Immature natural killer cell (primary cell): Measurements from ENCODE around the gene AHCTF1. TPM values are rescaled to one million over a fixed set of nuclear protein-coding genes. Genes with fewer than 3 reads are reported as not detected.
"Not testable (repeated sequence)": the region's sequence is repeated elsewhere in the genome, so short reads cannot be mapped to it uniquely, and the experiment has no call there.

Experiments used
- DNase-seq, 3 donors: peaks; one replicate each; pipeline ENCODE4 v3.0.0; 2022; ENCODE audit warnings: mixed read lengths in 1 of 3
- H3K27ac Mint-ChIP-seq, 6 donors: one replicate each; pipeline ENCODE4 v1.8.0; 2020; ENCODE audit warnings: mixed read lengths in 6 of 6, mild to moderate bottlenecking in 5 of 6, inconsistent platforms in 4 of 6, moderate library complexity in 3 of 6
- H3K27me3 Mint-ChIP-seq, 3 donors: one replicate each; pipeline ENCODE4 v1.8.0; 2020 to 2021; ENCODE audit warnings: low read depth in 3 of 3, mild to moderate bottlenecking in 3 of 3, mixed read lengths in 3 of 3, moderate library complexity in 3 of 3, inconsistent platforms in 1 of 3
- H3K36me3 Mint-ChIP-seq, 3 donors: one replicate each; pipeline ENCODE4 v1.8.0; 2020; ENCODE audit warnings: mixed read lengths in 3 of 3, inconsistent platforms in 2 of 3, mild to moderate bottlenecking in 2 of 3
- H3K4me1 Mint-ChIP-seq, 2 donors: one replicate each; pipeline ENCODE4 v1.8.0; 2020; ENCODE audit warnings: inconsistent platforms in 2 of 2, mild to moderate bottlenecking in 2 of 2, mixed read lengths in 2 of 2, moderate library complexity in 1 of 2
- H3K4me3 Mint-ChIP-seq, 5 donors: one replicate each; pipeline ENCODE4 v1.8.0; 2020; ENCODE audit warnings: mild to moderate bottlenecking in 5 of 5, mixed read lengths in 5 of 5, inconsistent platforms in 3 of 5, moderate library complexity in 3 of 5
- H3K9me3 Mint-ChIP-seq, 6 donors: one replicate each; pipeline ENCODE4 v1.8.0; 2020; ENCODE audit warnings: mild to moderate bottlenecking in 6 of 6, mixed read lengths in 6 of 6, inconsistent platforms in 4 of 6, moderate library complexity in 3 of 6
- polyA plus RNA-seq, 3 donors: library from polyadenylated mRNA; unstranded; fragments of 300-500 nt; fragmentation: Illumina TruSeq; gene quantifications; one replicate each; pipeline ENCODE4 v1.2.3, GENCODE V29; 2021

The AHCTF1 gene
- polyA plus RNA-seq, 3 donors from 2014 or later = 7.1 to 15.4 (median 7.4) TPM

GRCh38 chr1:246897302-246897701 lies 34.4 kb downstream of the AHCTF1 start:
- Mint-ChIP-seq H3K27me3 (no peaks in the 10 kb centered on the region), H3K4me3 (no peak overlapping the region), H3K9me3 (no peaks in the 10 kb centered on the region), H3K36me3 (peaks cover 43 to 63% (median 49%) of the 10 kb centered on the region in 3 donors), H3K27ac (no peak overlapping the region), H3K4me1 (no peaks in the 10 kb centered on the region)
- no peak for DNase-seq

GRCh38 chr1:246893191-246893939 lies 38.4 kb downstream of the AHCTF1 start:
- Mint-ChIP-seq H3K9me3 (no peaks in the 10 kb centered on the region), H3K27ac (no peak overlapping the region), H3K4me1 (peaks cover 6 to 21% of the 10 kb centered on the region in 2 donors), H3K27me3 (no peaks in the 10 kb centered on the region), H3K4me3 (no peak overlapping the region), H3K36me3 (peaks cover 39 to 61% (median 44%) of the 10 kb centered on the region in 3 donors)
- no peak for DNase-seq

- DNase-seq = no peak
- Mint-ChIP-seq H3K36me3 (peaks cover 43 to 58% (median 45%) of the 10 kb centered on the region in 3 donors), H3K9me3 (no peaks in the 10 kb centered on the region), H3K27me3 (no peaks in the 10 kb centered on the region), H3K4me3 (no peak overlapping the region), H3K4me1 (peaks cover 6 to 21% of the 10 kb centered on the region in 2 donors), H3K27ac (no peak overlapping the region)
Measured at GRCh38 chr1:246891105-246891504, 40.6 kb downstream of the AHCTF1 start.

- Mint-ChIP-seq H3K9me3 (no peaks in the 10 kb centered on the region), H3K27ac (peak overlapping the region in 1 of 6 donors; percentile 35), H3K4me3 (no peak overlapping the region), H3K27me3 (no peaks in the 10 kb centered on the region), H3K4me1 (peaks cover 6 to 21% of the 10 kb centered on the region in 2 donors), H3K36me3 (peaks cover 25 to 52% (median 35%) of the 10 kb centered on the region in 3 donors)
- no peak for DNase-seq
Measured at GRCh38 chr1:246888522-246888921, 43.2 kb downstream of the AHCTF1 start.

GRCh38 chr1:246885389-246885788 lies 46.4 kb downstream of the AHCTF1 start:
- Mint-ChIP-seq H3K4me1 (peaks cover 1 to 12% of the 10 kb centered on the region in 2 donors), H3K36me3 (peaks cover 18 to 50% (median 36%) of the 10 kb centered on the region in 3 donors)
- H3K9me3 Mint-ChIP-seq, DNase-seq, H3K27me3 Mint-ChIP-seq, H3K4me3 Mint-ChIP-seq, H3K27ac Mint-ChIP-seq: not testable (repeated sequence)

GRCh38 chr1:246878551-246878950 lies 53.2 kb downstream of the AHCTF1 start:
- peaks cover 22 to 37% (median 33%) of the 10 kb centered on the region in 3 donors for H3K36me3 Mint-ChIP-seq
- peaks cover 3 to 11% of the 10 kb centered on the region in 2 donors for H3K4me1 Mint-ChIP-seq

GRCh38 chr1:246876431-246876830 lies 55.3 kb downstream of the AHCTF1 start:
- H3K27ac Mint-ChIP-seq = peak overlapping the region in 1 of 6 donors; percentile 3
- H3K9me3 Mint-ChIP-seq = no peaks in the 10 kb centered on the region
- peaks cover 0 to 2% (median 1%) of the 10 kb centered on the region in 3 donors for H3K27me3 Mint-ChIP-seq
- H3K4me1 Mint-ChIP-seq = peaks cover 18 to 30% of the 10 kb centered on the region in 2 donors
- H3K4me3 Mint-ChIP-seq = no peak overlapping the region
- no peak for DNase-seq
- H3K36me3 Mint-ChIP-seq = peaks cover 22 to 39% (median 38%) of the 10 kb centered on the region in 3 donors

More at GRCh38 chr1:246878551-246878950, 53.2 kb downstream of the AHCTF1 start:
- Mint-ChIP-seq H3K4me3 (no peak overlapping the region), H3K9me3 (no peaks in the 10 kb centered on the region), H3K27me3 (peaks cover 0 to 2% (median 1%) of the 10 kb centered on the region in 3 donors), H3K27ac (no peak overlapping the region)
- no peak for DNase-seq

GRCh38 chr1:246875041-246876026 lies 56.4 kb downstream of the AHCTF1 start:
- Mint-ChIP-seq H3K4me1 (peaks cover 21 to 23% of the 10 kb centered on the region in 2 donors), H3K9me3 (no peaks in the 10 kb centered on the region), H3K4me3 (no peak overlapping the region), H3K27me3 (peaks cover 0 to 1% (median 0%) of the 10 kb centered on the region in 3 donors), H3K27ac (peak overlapping the region in 1 of 6 donors; percentile 30), H3K36me3 (peaks cover 22 to 35% (median 34%) of the 10 kb centered on the region in 3 donors)
- no peak for DNase-seq

- Mint-ChIP-seq H3K4me1 (peaks cover 0 to 2% of the 10 kb centered on the region in 2 donors), H3K27ac (no peak overlapping the region), H3K36me3 (peaks cover 19 to 48% (median 19%) of the 10 kb centered on the region in 3 donors)
Measured at GRCh38 chr1:246865921-246866320, 65.8 kb downstream of the AHCTF1 start.

GRCh38 chr1:246863791-246864190 lies 68.0 kb downstream of the AHCTF1 start:
- peak overlapping the region in 1 of 6 donors; percentile 34 for H3K27ac Mint-ChIP-seq
- not testable (repeated sequence) for H3K27me3 Mint-ChIP-seq, DNase-seq, H3K4me1 Mint-ChIP-seq, H3K9me3 Mint-ChIP-seq, H3K4me3 Mint-ChIP-seq
- H3K36me3 Mint-ChIP-seq = peaks cover 12 to 43% (median 15%) of the 10 kb centered on the region in 3 donors

More at GRCh38 chr1:246865921-246866320, 65.8 kb downstream of the AHCTF1 start:
- no peak overlapping the region for H3K4me3 Mint-ChIP-seq
- DNase-seq = no peak
- H3K9me3 Mint-ChIP-seq = no peaks in the 10 kb centered on the region
- H3K27me3 Mint-ChIP-seq = peaks cover 0 to 2% (median 0%) of the 10 kb centered on the region in 3 donors

- Mint-ChIP-seq H3K27ac (no peak overlapping the region), H3K4me1 (no peaks in the 10 kb centered on the region), H3K9me3 (no peaks in the 10 kb centered on the region), H3K27me3 (peaks cover 0 to 2% (median 0%) of the 10 kb centered on the region in 3 donors), H3K4me3 (no peak overlapping the region), H3K36me3 (peaks cover 17 to 54% (median 20%) of the 10 kb centered on the region in 3 donors)
- no peak for DNase-seq
Measured at GRCh38 chr1:246860401-246860800, 71.3 kb downstream of the AHCTF1 start.

GRCh38 chr1:246856371-246856770 lies 75.4 kb downstream of the AHCTF1 start:
- Mint-ChIP-seq H3K4me1 (no peaks in the 10 kb centered on the region), H3K27ac (no peak overlapping the region), H3K4me3 (no peak overlapping the region), H3K27me3 (peaks cover 0 to 1% (median 0%) of the 10 kb centered on the region in 3 donors), H3K36me3 (peaks cover 26 to 59% (median 32%) of the 10 kb centered on the region in 3 donors), H3K9me3 (no peaks in the 10 kb centered on the region)
- no peak for DNase-seq

- not testable (repeated sequence) for H3K4me3 Mint-ChIP-seq, H3K9me3 Mint-ChIP-seq, H3K27ac Mint-ChIP-seq, DNase-seq, H3K27me3 Mint-ChIP-seq, H3K4me1 Mint-ChIP-seq
- H3K36me3 Mint-ChIP-seq = peaks cover 38 to 65% (median 38%) of the 10 kb centered on the region in 3 donors
Measured at GRCh38 chr1:246850640-246851039, 81.1 kb downstream of the AHCTF1 start.
